Renal pelvis (tissue), 4 donors: ENCODE data around the gene PPP4R1. TPM values are rescaled to one million over a fixed set of nuclear protein-coding genes. Genes with fewer than 3 reads are reported as not detected.

Experiments
- DNase-seq: peaks from one replicate; pipeline ENCODE4 v3.0.0-alpha.2; 2013
- polyA plus RNA-seq, 3 donors: library from polyadenylated mRNA; unstranded; fragments of 120-200 nt; gene quantifications; one replicate each; pipeline ENCODE4 v1.2.1, GENCODE V29; 2013; ENCODE audit not compliant: insufficient read length in 3 of 3

Gene PPP4R1
- polyA plus RNA-seq, 3 donors: 82.3 to 96.2 (median 93.2) TPM

GRCh38 chr18:9596843-9597526 lies 17.4 kb downstream of the PPP4R1 start:
- no peak for DNase-seq

- no peak for DNase-seq
Observed at GRCh38 chr18:9596226-9596625, 18.1 kb downstream of the PPP4R1 start.

GRCh38 chr18:9594823-9595596 lies 19.3 kb downstream of the PPP4R1 start:
- DNase-seq: no peak

GRCh38 chr18:9587924-9588323 lies 26.4 kb downstream of the PPP4R1 start:
- no peak for DNase-seq

GRCh38 chr18:9586814-9587213 lies 27.5 kb downstream of the PPP4R1 start:
- DNase-seq: no peak

- no peak for DNase-seq
Observed at GRCh38 chr18:9581667-9582066, 32.7 kb downstream of the PPP4R1 start.

- no peak for DNase-seq
Observed at GRCh38 chr18:9578306-9578705, 36.1 kb downstream of the PPP4R1 start.

- no peak for DNase-seq
Observed at GRCh38 chr18:9577361-9577760, 37.0 kb downstream of the PPP4R1 start.

- peak; percentile 89 for DNase-seq
Observed at GRCh38 chr18:9575558-9575957, 38.8 kb downstream of the PPP4R1 start.

- no peak for DNase-seq
Observed at GRCh38 chr18:9574473-9575115, 39.8 kb downstream of the PPP4R1 start.

- no peak for DNase-seq
Observed at GRCh38 chr18:9571546-9571945, 42.8 kb downstream of the PPP4R1 start.

- DNase-seq: no peak
Observed at GRCh38 chr18:9570255-9570654, 44.1 kb downstream of the PPP4R1 start.

GRCh38 chr18:9569178-9569577 lies 45.2 kb downstream of the PPP4R1 start:
- peak; percentile 4 for DNase-seq

- no peak for DNase-seq
Observed at GRCh38 chr18:9568186-9568585, 46.2 kb downstream of the PPP4R1 start.

GRCh38 chr18:9565407-9565806 lies 49.0 kb downstream of the PPP4R1 start:
- DNase-seq: no peak

- no peak for DNase-seq
Observed at GRCh38 chr18:9563331-9563730, 51.0 kb downstream of the PPP4R1 start.

- DNase-seq: no peak
Observed at GRCh38 chr18:9562584-9562983, 51.8 kb downstream of the PPP4R1 start.

- DNase-seq: no peak
Observed at GRCh38 chr18:9561759-9562158, 52.6 kb downstream of the PPP4R1 start.

GRCh38 chr18:9559253-9559652 lies 55.1 kb downstream of the PPP4R1 start:
- DNase-seq: no peak

- DNase-seq: no peak
Observed at GRCh38 chr18:9558387-9559064, 55.8 kb downstream of the PPP4R1 start.

GRCh38 chr18:9557250-9557943 lies 57.0 kb downstream of the PPP4R1 start:
- DNase-seq: no peak

GRCh38 chr18:9552616-9553015 lies 61.7 kb downstream of the PPP4R1 start:
- DNase-seq: no peak
